RWPE2 (cell line): ENCODE data around the gene SCML2.

Experiments used
- ATAC-seq: fragments of 200-7000 bp; cut with Tn5 transposase; 3 replicates; pipeline ENCODE4 v1.9.1; 2021; ENCODE audit warnings: low read depth
- DNase-seq: peaks from one replicate; pipeline ENCODE4 v3.0.0-alpha.2; 2020; ENCODE audit warnings: low spot score
- H3K27ac ChIP-seq: fragments of 450-650 bp; 2 replicates; pipeline ENCODE4 v1.5.1; 2017; ENCODE audit warnings: mild to moderate bottlenecking; ENCODE audit not compliant: poor library complexity, severe bottlenecking
- H3K27me3 ChIP-seq: fragments of 250-450 bp; sonication (Bioruptor Pico); 2 replicates; pipeline ENCODE4 v1.5.1; 2021; ENCODE audit warnings: mild to moderate bottlenecking, moderate library complexity; ENCODE audit not compliant: insufficient read depth, poor library complexity, severe bottlenecking
- H3K36me3 ChIP-seq: fragments of 250-450 bp; sonication (Bioruptor Pico); 2 replicates; pipeline ENCODE4 v1.5.1; 2020; ENCODE audit warnings: low read depth, mild to moderate bottlenecking, moderate library complexity
- H3K4me1 ChIP-seq: fragments of 250-450 bp; sonication (Bioruptor Pico); 2 replicates; pipeline ENCODE4 v1.5.1; 2021; ENCODE audit warnings: mild to moderate bottlenecking, moderate library complexity; ENCODE audit not compliant: insufficient read depth, poor library complexity, severe bottlenecking
- H3K4me3 ChIP-seq: fragments of 250-450 bp; sonication (Bioruptor Pico); 2 replicates; pipeline ENCODE4 v1.5.1; 2021; ENCODE audit warnings: mild to moderate bottlenecking, moderate library complexity; ENCODE audit not compliant: severe bottlenecking
- H3K9me3 ChIP-seq: fragments of 250-450 bp; sonication (Bioruptor Pico); 2 replicates; pipeline ENCODE4 v1.5.1; 2021; ENCODE audit warnings: mild to moderate bottlenecking, moderate library complexity; ENCODE audit not compliant: severe bottlenecking
- CTCF ChIP-seq: fragments of 450-650 bp; IDR thresholded peaks from one replicate; pipeline ENCODE4 v1.5.1; 2017; ENCODE audit warnings: mild to moderate bottlenecking, moderate library complexity; ENCODE audit not compliant: poor library complexity, severe bottlenecking

The SCML2 gene

GRCh38 chrX:18203631-18204030 is 150.9 kb downstream of the SCML2 start:
- DNase-seq (no peak), ATAC-seq (no peak)
- Histone ChIP-seq H3K27me3 (no peaks in the 10 kb centered on the region), H3K4me1 (no peaks in the 10 kb centered on the region), H3K9me3 (no peaks in the 10 kb centered on the region), H3K4me3 (no peak overlapping the region), H3K36me3 (no peaks in the 10 kb centered on the region), H3K27ac (no peak overlapping the region)
- no peak for TF ChIP-seq CTCF

GRCh38 chrX:18194688-18195087 is 159.8 kb downstream of the SCML2 start:
- no peak overlapping the region for H3K27ac ChIP-seq
- no peaks in the 10 kb centered on the region for H3K36me3 ChIP-seq
- no peaks in the 10 kb centered on the region for H3K4me1 ChIP-seq
- no peak for ATAC-seq
- H3K9me3 ChIP-seq: no peaks in the 10 kb centered on the region
- no peaks in the 10 kb centered on the region for H3K27me3 ChIP-seq
- DNase-seq: no peak
- no peak overlapping the region for H3K4me3 ChIP-seq
- TF ChIP-seq CTCF: no peak
